ENCODE measurements around the gene DAAM1.

DAAM1 gene

DNA sequence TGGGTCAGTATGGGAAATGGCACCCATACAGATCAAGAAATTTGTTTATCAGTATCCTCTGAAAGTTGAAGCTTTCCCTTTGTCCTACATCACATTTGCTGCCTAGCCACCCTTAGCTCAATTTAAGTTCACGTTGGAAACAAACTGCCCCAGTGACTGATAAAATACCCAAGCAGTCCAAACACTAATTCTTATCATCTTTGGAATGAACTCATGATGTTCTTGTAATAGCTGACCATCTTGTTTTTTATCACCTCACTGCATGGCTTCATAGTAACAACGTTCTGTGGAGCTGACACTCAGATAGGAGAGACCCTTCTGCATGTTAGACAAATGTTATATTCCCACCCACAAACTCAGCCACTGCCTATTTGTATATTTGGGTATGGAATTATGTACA, 183.3 kb downstream of the DAAM1 start:
- no peak for TF ChIP-seq Cebpa-rat (IDR thresholded peaks at IDR 0.05)
- Histone ChIP-seq H4K20me1 (no peaks in the 10 kb centered on the region), H3K36me3 (peaks cover 10% of the 10 kb centered on the region; the same call in 1 of the 2 replicates), H3K9ac (no peak overlapping the region), H3K4me3 (no peak overlapping the region), H3K9me3 (no peaks in the 10 kb centered on the region), H3K27me3 (no peaks in the 10 kb centered on the region), H3K4me1 (no peaks in the 10 kb centered on the region), H3K27ac (no peak overlapping the region), H3K4me2 (no peak overlapping the region)

- Histone ChIP-seq H3K27me3 (no peaks in the 10 kb centered on the region), H3K27ac (no peak overlapping the region)
Measured at GRCh38 chr14:59374048-59374447, 185.6 kb downstream of the DAAM1 start.

GRCh38 chr14:59376686-59377085, 188.2 kb downstream of the DAAM1 start:
- no peaks in the 10 kb centered on the region for H4K20me1 ChIP-seq
- H3K27me3 ChIP-seq = no peaks in the 10 kb centered on the region
- no peak for TF ChIP-seq Cebpa-rat (IDR thresholded peaks at IDR 0.05)
- no peaks in the 10 kb centered on the region for H3K9me3 ChIP-seq
- peaks cover 9% of the 10 kb centered on the region for H3K4me1 ChIP-seq
- no peak overlapping the region for H3K9ac ChIP-seq
- no peak overlapping the region for H3K27ac ChIP-seq
- H3K36me3 ChIP-seq = no peaks in the 10 kb centered on the region
- no peak overlapping the region for H3K4me2 ChIP-seq
- H3K4me3 ChIP-seq = no peak overlapping the region

More at GRCh38 chr14:59374048-59374447, 185.6 kb downstream of the DAAM1 start:
- Histone ChIP-seq H3K4me2 (no peak overlapping the region), H3K4me3 (no peak overlapping the region), H3K9me3 (no peaks in the 10 kb centered on the region), H4K20me1 (no peaks in the 10 kb centered on the region), H3K9ac (no peak overlapping the region), H3K36me3 (no peaks in the 10 kb centered on the region), H3K4me1 (peaks cover 9% of the 10 kb centered on the region)
- no peak for TF ChIP-seq Cebpa-rat (IDR thresholded peaks at IDR 0.05)

GRCh38 chr14:59377491-59377890, 189.0 kb downstream of the DAAM1 start:
- no peaks in the 10 kb centered on the region for H4K20me1 ChIP-seq
- no peak overlapping the region for H3K27ac ChIP-seq
- H3K4me3 ChIP-seq = no peak overlapping the region
- no peaks in the 10 kb centered on the region for H3K9me3 ChIP-seq
- no peaks in the 10 kb centered on the region for H3K27me3 ChIP-seq
- H3K4me1 ChIP-seq = peaks cover 9% of the 10 kb centered on the region
- H3K4me2 ChIP-seq = no peak overlapping the region
- H3K9ac ChIP-seq = no peak overlapping the region
- TF ChIP-seq Cebpa-rat (IDR thresholded peaks at IDR 0.05) = no peak
- H3K36me3 ChIP-seq = no peaks in the 10 kb centered on the region

DNA sequence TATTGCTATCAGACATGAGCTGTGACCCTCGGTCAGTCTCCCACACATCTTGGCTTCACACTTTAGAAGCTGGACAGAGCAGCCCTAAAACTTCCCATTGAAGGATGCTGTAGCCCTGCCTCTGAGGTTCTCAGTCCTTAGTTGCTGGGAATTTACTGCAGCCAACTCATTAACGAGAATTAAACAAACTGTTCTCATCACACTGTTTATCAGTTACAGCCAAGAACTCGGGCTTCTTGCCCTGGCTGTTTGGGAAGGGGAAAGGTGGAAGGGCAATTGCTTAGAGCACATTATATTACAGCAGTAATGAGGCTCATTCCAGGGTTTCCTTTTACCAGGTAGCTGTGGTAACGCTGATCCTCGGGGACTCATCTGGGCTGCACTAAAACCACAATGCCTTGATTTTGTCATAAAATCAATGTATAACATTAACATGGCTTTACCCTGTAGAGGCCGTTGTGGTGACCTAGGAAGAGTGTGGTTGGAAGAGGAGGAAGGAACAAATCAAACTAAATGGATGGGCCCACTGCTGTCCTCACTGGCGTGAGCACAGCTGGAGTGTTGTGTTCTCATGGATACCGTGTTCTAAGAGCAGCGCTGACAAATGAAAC, 189.6 kb downstream of the DAAM1 start:
- Histone ChIP-seq H3K27me3 (no peaks in the 10 kb centered on the region), H3K4me2 (peak overlapping the region; percentile 27), H4K20me1 (no peaks in the 10 kb centered on the region), H3K27ac (no peak overlapping the region), H3K4me1 (peaks cover 9% of the 10 kb centered on the region), H3K9ac (no peak overlapping the region), H3K9me3 (no peaks in the 10 kb centered on the region), H3K36me3 (no peaks in the 10 kb centered on the region), H3K4me3 (no peak overlapping the region)
- TF ChIP-seq Cebpa-rat (IDR thresholded peaks at IDR 0.05) = no peak

DNA sequence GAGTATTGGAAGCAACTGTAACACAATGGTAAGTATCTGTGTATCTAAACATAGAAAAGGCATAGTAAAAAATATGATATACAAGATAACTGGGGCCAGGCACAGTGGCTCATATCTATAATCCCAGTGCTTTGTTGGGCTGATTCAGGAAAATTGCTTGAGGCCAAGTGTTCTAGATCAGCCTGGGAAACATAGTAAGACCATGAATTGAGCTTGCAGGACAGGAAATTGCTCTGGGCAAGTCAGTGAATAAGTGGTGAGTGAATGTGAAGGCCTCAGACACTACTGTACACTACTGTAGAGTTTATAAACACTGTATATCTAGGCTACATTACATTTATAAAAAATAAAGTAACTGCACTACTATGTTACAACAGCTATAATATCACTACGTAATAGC, 201.5 kb downstream of the DAAM1 start:
- Histone ChIP-seq H3K4me2 (no peak overlapping the region), H3K9ac (no peak overlapping the region), H3K36me3 (no peaks in the 10 kb centered on the region), H3K27ac (no peak overlapping the region), H3K9me3 (0 out of 2 replicates have a peak, but pooled peaks cover 3% of the 10 kb centered on the region), H3K4me1 (no peaks in the 10 kb centered on the region), H3K4me3 (no peak overlapping the region), H4K20me1 (no peaks in the 10 kb centered on the region), H3K27me3 (no peaks in the 10 kb centered on the region)
- no peak for TF ChIP-seq Cebpa-rat (IDR thresholded peaks at IDR 0.05)

DNA sequence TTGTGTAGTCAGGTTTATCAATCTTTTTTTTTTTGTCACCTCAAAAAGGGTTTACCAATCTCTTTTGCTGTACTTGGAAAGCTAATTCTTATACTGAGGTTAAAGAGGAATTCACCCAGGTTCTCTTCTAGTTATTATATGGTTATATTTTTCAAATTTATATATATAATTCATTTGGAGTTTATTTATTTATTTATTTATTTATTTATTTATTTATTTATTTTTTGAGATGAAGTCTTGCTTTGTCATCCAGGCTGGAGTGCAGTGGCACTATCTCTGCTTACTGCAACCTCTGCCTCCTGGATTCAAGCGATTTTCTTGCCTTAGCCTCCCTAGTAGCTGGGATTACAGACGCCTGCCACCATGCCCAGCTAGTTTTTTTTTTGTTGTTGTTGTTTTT, 202.9 kb downstream of the DAAM1 start:
- no peak overlapping the region for H3K4me2 ChIP-seq
- no peak for TF ChIP-seq Cebpa-rat (IDR thresholded peaks at IDR 0.05)
- H3K4me3 ChIP-seq = no peak overlapping the region
- no peaks in the 10 kb centered on the region for H4K20me1 ChIP-seq
- H3K4me1 ChIP-seq = no peaks in the 10 kb centered on the region
- H3K36me3 ChIP-seq = no peaks in the 10 kb centered on the region
- no peak overlapping the region for H3K9ac ChIP-seq
- no peaks in the 10 kb centered on the region for H3K9me3 ChIP-seq
- H3K27ac ChIP-seq = no peak overlapping the region
- H3K27me3 ChIP-seq = no peaks in the 10 kb centered on the region

DNA sequence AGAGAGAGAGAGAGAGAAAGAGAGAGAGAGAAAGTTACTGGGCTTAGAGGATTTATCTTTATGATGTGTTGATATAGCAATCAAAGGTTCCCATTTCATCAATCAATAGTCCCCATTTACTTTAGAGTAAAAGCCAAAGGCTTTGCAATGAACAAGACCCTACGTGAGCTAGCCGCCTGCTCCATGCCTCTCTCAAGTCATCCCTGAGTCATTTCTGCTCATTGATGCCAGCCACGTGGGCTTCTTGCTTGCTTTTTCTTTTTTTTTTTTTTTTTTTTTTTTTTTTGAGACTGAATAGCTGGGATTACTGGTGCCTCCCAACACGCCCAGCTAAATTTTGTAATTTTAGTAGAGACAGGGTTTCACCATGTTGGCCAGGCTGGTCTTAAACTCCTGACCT, 205.8 kb downstream of the DAAM1 start:
- H3K4me1 ChIP-seq = peaks cover 15% of the 10 kb centered on the region
- H3K9ac ChIP-seq = no peak overlapping the region
- no peaks in the 10 kb centered on the region for H3K36me3 ChIP-seq
- H3K27me3 ChIP-seq = no peaks in the 10 kb centered on the region
- H4K20me1 ChIP-seq = no peaks in the 10 kb centered on the region
- H3K27ac ChIP-seq = no peak overlapping the region
- no peak overlapping the region for H3K4me2 ChIP-seq
- no peaks in the 10 kb centered on the region for H3K9me3 ChIP-seq
- no peak overlapping the region for H3K4me3 ChIP-seq
- no peak for TF ChIP-seq Cebpa-rat (IDR thresholded peaks at IDR 0.05)

- Histone ChIP-seq H3K4me3 (no peak overlapping the region), H3K4me1 (peaks cover 19% of the 10 kb centered on the region), H3K27me3 (no peaks in the 10 kb centered on the region), H3K9me3 (no peaks in the 10 kb centered on the region), H3K36me3 (no peaks in the 10 kb centered on the region), H3K9ac (no peak overlapping the region), H3K4me2 (no peak overlapping the region), H3K27ac (no peak overlapping the region), H4K20me1 (no peaks in the 10 kb centered on the region)
- no peak for TF ChIP-seq Cebpa-rat (IDR thresholded peaks at IDR 0.05)
Measured at GRCh38 chr14:59395672-59396071, 207.2 kb downstream of the DAAM1 start.

DNA sequence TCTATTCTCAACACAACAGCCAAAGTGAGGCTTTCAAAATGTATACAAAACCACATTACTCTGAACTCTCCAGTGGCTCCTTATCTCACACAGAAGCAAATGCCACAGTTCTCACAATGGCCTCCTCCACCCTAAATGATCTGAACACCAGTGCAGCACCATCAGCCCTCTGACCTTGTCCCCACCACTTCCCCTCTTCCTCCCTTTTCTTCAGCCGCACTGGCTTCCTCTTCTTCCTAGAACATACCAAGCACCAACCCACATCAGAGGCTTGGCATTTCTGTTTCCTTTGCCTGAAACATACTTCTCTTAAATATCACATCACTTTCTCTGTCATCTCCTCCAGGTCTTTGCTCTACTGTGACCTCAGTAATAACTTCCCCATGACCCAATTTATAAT, 210.4 kb downstream of the DAAM1 start:
- H3K4me2 ChIP-seq = peak overlapping the region; percentile 57

More for the DNA sequence above, 210.4 kb downstream of the DAAM1 start:
- no peak overlapping the region for H3K27ac ChIP-seq
- H3K36me3 ChIP-seq = no peaks in the 10 kb centered on the region
- no peak for TF ChIP-seq Cebpa-rat (IDR thresholded peaks at IDR 0.05)
- no peaks in the 10 kb centered on the region for H4K20me1 ChIP-seq
- no peaks in the 10 kb centered on the region for H3K9me3 ChIP-seq
- H3K9ac ChIP-seq = no peak overlapping the region
- peaks cover 19% of the 10 kb centered on the region for H3K4me1 ChIP-seq
- no peaks in the 10 kb centered on the region for H3K27me3 ChIP-seq
- H3K4me3 ChIP-seq = no peak overlapping the region
